GM10248 (cell line): ENCODE data around the gene THAP11.

Experiments used
- CTCF ChIA-PET: fragments of 300-600 bp; sonication (Branson Sonifier 250); formaldehyde crosslinking; extraction: SDS; loops from one replicate; lab custom pipeline; 2021; ENCODE audit warnings: antibody characterized with exemption; lab: Yijun Ruan, JAX
- POLR2A ChIA-PET: fragments of 350-650 bp; sonication (Branson Sonifier 250); formaldehyde crosslinking; extraction: SDS; loops from one replicate; lab custom pipeline; 2020; ENCODE audit warnings: antibody characterized with exemption; lab: Yijun Ruan, JAX
- DNase-seq: peaks from one replicate; pipeline ENCODE4 v3.0.0; 2012; ENCODE audit errors: extremely low spot score
- CTCF ChIP-seq: IDR thresholded peaks from 2 replicates; pipeline ENCODE4 v1.5.1; 2012; ENCODE audit warnings: mild to moderate bottlenecking, low read depth; ENCODE audit errors: extremely low read depth, missing control alignments, control extremely low read depth

The THAP11 gene

GRCh38 chr16:67814567-67814966 lies 27.6 kb upstream of the THAP11 start:
- ChIA-PET CTCF (interaction anchor here (1.3 to 9.6 kb wide), 10 partner anchors 12 to 294 kb away, joined by 3 to 159 read pairs (median 22); no protein-coding TSS in a partner anchor), POLR2A (no interaction called here)
- no peak for DNase-seq
- no peak for TF ChIP-seq CTCF

GRCh38 chr16:67820608-67821259 lies 21.4 kb upstream of the THAP11 start:
- TF ChIP-seq CTCF: no peak
- no peak for DNase-seq
- ChIA-PET CTCF (interaction anchor here (1.0 to 1.2 kb wide), 6 partner anchors 8 to 408 kb away, joined by 3 read pairs; no protein-coding TSS in a partner anchor), POLR2A (interaction anchor here (0.7 kb wide), 1 partner anchor 15 kb away, joined by 6 read pairs; no protein-coding TSS in a partner anchor)

- no peak for TF ChIP-seq CTCF
- ChIA-PET CTCF (no interaction called here), POLR2A (interaction anchor here (0.6 kb wide), 1 partner anchor 39 kb away, joined by 3 read pairs; no protein-coding TSS in a partner anchor)
- DNase-seq: no peak
These were observed 19.6 kb upstream of the THAP11 start for GRCh38 chr16:67822511-67822910.

- DNase-seq: no peak
- CTCF ChIA-PET: interaction anchor here (1.2 to 11.3 kb wide), 4 partner anchors 10 to 216 kb away, joined by 3 to 159 read pairs (median 5); no protein-coding TSS in a partner anchor
- POLR2A ChIA-PET: no interaction called here
- no peak for TF ChIP-seq CTCF
These were observed 17.0 kb upstream of the THAP11 start for GRCh38 chr16:67825119-67825518.

- CTCF ChIA-PET: interaction anchor here (1.2 to 11.3 kb wide), 4 partner anchors 10 to 215 kb away, joined by 3 to 159 read pairs (median 5); no protein-coding TSS in a partner anchor
- TF ChIP-seq CTCF: no peak
- DNase-seq: no peak
- POLR2A ChIA-PET: interaction anchor here (1.2 kb wide), 1 partner anchor 10 kb away, joined by 4 read pairs; no protein-coding TSS in a partner anchor
These were observed 16.2 kb upstream of the THAP11 start for GRCh38 chr16:67825906-67826305.

GRCh38 chr16:67828651-67829050 lies 13.5 kb upstream of the THAP11 start:
- DNase-seq: no peak
- no peak for TF ChIP-seq CTCF
- ChIA-PET POLR2A (interaction anchor here (0.6 to 1.3 kb wide), 2 partner anchors 16 to 22 kb away, joined by 3 to 4 read pairs; partner anchors contain the start of genes RANBP10 and TSNAXIP1), CTCF (interaction anchor here (1.4 to 11.3 kb wide), 2 partner anchors 14 to 307 kb away, joined by 3 to 159 read pairs; no protein-coding TSS in a partner anchor)
